ENCODE results near the gene AUTS2.

AUTS2 gene

DNA sequence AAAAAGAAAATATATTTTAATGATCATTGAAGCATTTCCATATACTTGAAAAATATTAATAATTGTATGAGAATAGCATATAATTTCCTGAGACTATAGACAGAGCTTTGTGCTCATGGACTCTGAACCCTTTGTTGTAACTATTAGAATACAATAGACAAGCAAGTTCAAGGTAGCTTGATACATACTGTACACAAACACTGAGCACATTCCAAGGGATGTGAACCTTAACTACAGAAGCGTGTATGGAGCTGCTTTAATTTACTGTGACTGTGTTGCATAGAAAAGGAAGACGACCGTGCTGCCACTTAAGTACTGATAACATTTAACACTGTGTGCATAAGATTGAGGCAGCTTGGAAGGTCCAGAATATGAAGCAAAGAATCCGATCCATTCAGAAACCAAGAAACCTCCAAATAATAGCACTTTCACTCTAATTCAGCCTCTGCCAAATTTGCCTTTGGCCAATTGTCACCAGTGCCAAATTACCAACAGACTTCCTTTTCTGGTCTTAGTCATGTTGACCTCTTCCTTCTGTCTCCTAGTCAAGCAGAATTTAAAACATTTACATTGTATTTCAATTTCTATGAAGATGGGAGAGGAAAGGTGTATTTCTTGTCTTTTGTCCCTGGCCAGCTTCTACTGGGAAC is 967.6 kb downstream of the AUTS2 start:
- no peaks in the 10 kb centered on the region for H3K9me3 ChIP-seq
- H3K4me1 ChIP-seq (ENCODE audit: control insufficient read depth in 1 of 2, insufficient read depth in 1 of 2, low read depth in 1 of 2, low read length in 1 of 2), result no peaks in the 10 kb centered on the region
- H3K27me3 ChIP-seq, result no peaks in the 10 kb centered on the region
- H3K36me3 ChIP-seq, result no peaks in the 10 kb centered on the region
- TF ChIP-seq, protein P1, sequence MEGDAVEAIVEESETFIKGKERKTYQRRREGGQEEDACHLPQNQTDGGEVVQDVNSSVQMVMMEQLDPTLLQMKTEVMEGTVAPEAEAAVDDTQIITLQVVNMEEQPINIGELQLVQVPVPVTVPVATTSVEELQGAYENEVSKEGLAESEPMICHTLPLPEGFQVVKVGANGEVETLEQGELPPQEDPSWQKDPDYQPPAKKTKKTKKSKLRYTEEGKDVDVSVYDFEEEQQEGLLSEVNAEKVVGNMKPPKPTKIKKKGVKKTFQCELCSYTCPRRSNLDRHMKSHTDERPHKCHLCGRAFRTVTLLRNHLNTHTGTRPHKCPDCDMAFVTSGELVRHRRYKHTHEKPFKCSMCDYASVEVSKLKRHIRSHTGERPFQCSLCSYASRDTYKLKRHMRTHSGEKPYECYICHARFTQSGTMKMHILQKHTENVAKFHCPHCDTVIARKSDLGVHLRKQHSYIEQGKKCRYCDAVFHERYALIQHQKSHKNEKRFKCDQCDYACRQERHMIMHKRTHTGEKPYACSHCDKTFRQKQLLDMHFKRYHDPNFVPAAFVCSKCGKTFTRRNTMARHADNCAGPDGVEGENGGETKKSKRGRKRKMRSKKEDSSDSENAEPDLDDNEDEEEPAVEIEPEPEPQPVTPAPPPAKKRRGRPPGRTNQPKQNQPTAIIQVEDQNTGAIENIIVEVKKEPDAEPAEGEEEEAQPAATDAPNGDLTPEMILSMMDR (IDR thresholded peaks at IDR 0.05), result no peak
- H3K27ac ChIP-seq, result no peak overlapping the region
- no peak overlapping the region for H3K4me3 ChIP-seq (ENCODE audit: low read depth in 1 of 2, low read length in 1 of 2)

DNA sequence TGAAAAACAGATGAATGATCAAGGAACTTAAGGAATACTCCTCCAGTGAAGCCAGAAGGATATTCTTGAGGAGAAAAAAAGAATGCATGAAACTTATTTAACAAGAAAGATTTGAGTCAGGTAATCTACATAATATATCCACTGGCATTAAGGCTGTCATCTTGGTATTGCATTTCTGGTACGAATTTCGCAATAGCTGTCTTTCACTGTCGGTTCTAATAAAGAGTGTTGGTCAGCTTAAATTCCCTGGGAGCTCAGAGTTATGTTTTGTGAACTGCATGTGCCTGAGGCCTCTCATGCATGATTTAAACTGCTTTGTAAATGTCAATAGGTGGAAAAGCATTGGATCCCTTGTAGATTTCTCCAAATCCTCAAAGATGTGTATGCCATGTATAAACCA is 968.4 kb downstream of the AUTS2 start:
- H3K27ac ChIP-seq, result no peak overlapping the region
- TF ChIP-seq, protein P1 (IDR thresholded peaks at IDR 0.05), result no peak
- no peaks in the 10 kb centered on the region for H3K36me3 ChIP-seq
- no peaks in the 10 kb centered on the region for H3K27me3 ChIP-seq
- H3K9me3 ChIP-seq, result no peaks in the 10 kb centered on the region
- no peak overlapping the region for H3K4me3 ChIP-seq (ENCODE audit: low read depth in 1 of 2, low read length in 1 of 2)
- H3K4me1 ChIP-seq (ENCODE audit: control insufficient read depth in 1 of 2, insufficient read depth in 1 of 2, low read depth in 1 of 2, low read length in 1 of 2), result no peaks in the 10 kb centered on the region

DNA sequence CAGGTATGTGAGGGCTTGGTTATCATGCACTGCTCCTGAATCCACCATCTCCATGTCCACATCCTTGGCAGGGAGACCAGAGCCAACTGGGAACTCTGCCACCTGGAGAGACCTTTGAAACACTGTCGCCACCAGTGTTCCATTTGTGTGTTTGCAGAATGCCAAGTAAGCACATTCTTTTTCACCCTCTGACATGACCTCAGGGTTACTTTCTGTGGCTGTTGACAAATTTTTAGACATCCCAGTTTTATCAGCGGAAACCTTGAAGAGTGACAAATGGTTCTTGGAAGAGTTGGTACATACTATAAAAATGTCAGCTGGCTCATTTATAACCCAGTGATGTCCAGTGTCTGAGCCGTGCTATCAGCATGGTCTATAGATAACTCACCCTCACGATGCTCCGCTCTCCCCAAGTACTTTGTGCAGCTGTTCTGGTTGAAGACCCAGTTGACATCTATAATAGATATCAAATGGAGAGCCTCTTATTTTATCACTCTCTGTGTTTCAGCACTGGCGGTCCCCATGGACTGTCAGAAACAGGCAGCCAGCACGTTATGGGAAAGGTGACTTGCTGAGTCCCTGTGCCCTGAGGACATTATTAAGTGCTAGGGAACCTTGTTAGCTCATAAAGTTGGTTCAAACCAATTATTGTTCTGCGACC is 970.5 kb downstream of the AUTS2 start:
- Histone ChIP-seq H3K27ac (no peak overlapping the region), H3K4me1 (ENCODE audit: control insufficient read depth in 1 of 2, insufficient read depth in 1 of 2, low read depth in 1 of 2, low read length in 1 of 2) (no peaks in the 10 kb centered on the region), H3K4me3 (ENCODE audit: low read depth in 1 of 2, low read length in 1 of 2) (no peak overlapping the region)

GRCh38 chr7:70569335-70569819 is 971.1 kb downstream of the AUTS2 start:
- Histone ChIP-seq H3K9me3 (no peaks in the 10 kb centered on the region), H3K4me1 (ENCODE audit: control insufficient read depth in 1 of 2, insufficient read depth in 1 of 2, low read depth in 1 of 2, low read length in 1 of 2) (no peaks in the 10 kb centered on the region), H3K27me3 (no peaks in the 10 kb centered on the region), H3K36me3 (no peaks in the 10 kb centered on the region), H3K4me3 (ENCODE audit: low read depth in 1 of 2, low read length in 1 of 2) (no peak overlapping the region), H3K27ac (no peak overlapping the region)
- TF ChIP-seq, protein P1 (IDR thresholded peaks at IDR 0.05), result no peak

More for the DNA sequence above, 970.5 kb downstream of the AUTS2 start:
- H3K36me3 ChIP-seq, result no peaks in the 10 kb centered on the region
- TF ChIP-seq, protein P1 (IDR thresholded peaks at IDR 0.05), result no peak
- H3K9me3 ChIP-seq, result no peaks in the 10 kb centered on the region
- no peaks in the 10 kb centered on the region for H3K27me3 ChIP-seq

DNA sequence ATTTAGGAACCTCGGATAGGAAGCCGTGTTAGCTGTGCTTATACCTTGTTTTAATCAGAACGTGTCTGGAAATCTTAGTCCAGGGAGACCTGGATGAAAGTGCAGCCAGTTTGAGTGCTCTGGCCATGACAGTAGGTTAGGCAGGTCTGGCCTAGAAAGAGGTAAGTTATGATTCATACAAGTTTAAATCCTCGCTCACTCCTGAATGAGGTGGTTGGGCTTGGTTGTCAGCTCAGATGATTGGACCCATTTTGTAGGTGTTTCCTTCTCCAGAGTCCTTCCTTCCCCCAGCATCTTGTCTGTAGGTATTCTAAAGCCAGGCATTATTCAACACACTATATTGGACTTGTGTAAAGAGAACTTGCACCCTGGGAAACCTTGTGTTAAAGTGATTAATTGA is 971.8 kb downstream of the AUTS2 start:
- Histone ChIP-seq H3K27ac (no peak overlapping the region), H3K27me3 (no peaks in the 10 kb centered on the region), H3K4me3 (ENCODE audit: low read depth in 1 of 2, low read length in 1 of 2) (no peak overlapping the region), H3K4me1 (ENCODE audit: control insufficient read depth in 1 of 2, insufficient read depth in 1 of 2, low read depth in 1 of 2, low read length in 1 of 2) (no peaks in the 10 kb centered on the region), H3K9me3 (no peaks in the 10 kb centered on the region), H3K36me3 (no peaks in the 10 kb centered on the region)
- TF ChIP-seq, protein P1 (IDR thresholded peaks at IDR 0.05), result no peak

All from neutrophil (primary cell).